Prostate gland (tissue), 2 donors: ENCODE data around the gene ABCC4. TPM values are rescaled to one million over a fixed set of nuclear protein-coding genes. Genes with fewer than 3 reads are reported as not detected.

Experiments
- DNase-seq: peaks from one replicate; pipeline ENCODE4 v3.0.0-alpha.2; 2019; ENCODE audit warnings: low spot score
- H3K27ac ChIP-seq, 2 donors: fragments of 200-600 bp; sonication (generic); 2 replicates each; pipeline ENCODE4 v1.5.1; 2017 to 2019
- H3K27me3 ChIP-seq: fragments of 200-600 bp; sonication (generic); replicated peaks from 2 replicates; pipeline ENCODE4 v1.5.1; 2019; ENCODE audit not compliant: insufficient read depth
- H3K36me3 ChIP-seq, 2 donors: fragments of 200-600 bp; sonication (generic); 1 replicate in 1 of 2; 2 replicates in 1 of 2; pipeline versions ENCODE4 v1.5.1 to v1.8.1; 2017 to 2019
- H3K4me1 ChIP-seq: fragments of 200-600 bp; sonication (generic); replicated peaks from 2 replicates; pipeline ENCODE4 v1.5.1; 2019
- H3K4me3 ChIP-seq, 2 donors: fragments of 200-600 bp; sonication (generic); 2 replicates each; pipeline ENCODE4 v1.5.1; 2017 to 2019
- H3K9me3 ChIP-seq: fragments of 200-600 bp; sonication (generic); 2 replicates; pipeline ENCODE4 v1.5.1; 2017
- CTCF ChIP-seq, 4 experiments: fragments of 200-600 bp in 2 of 4; fragments of 450-650 bp in 2 of 4; sonication (generic) in 2 of 4; IDR thresholded peaks; 1 replicate in 3 of 4; 2 replicates in 1 of 4; pipeline ENCODE4 v1.5.1; 2016 to 2019; ENCODE audit warnings: antibody characterized with exemption in 4 of 4, mild to moderate bottlenecking in 2 of 4, moderate library complexity in 2 of 4
- POLR2A ChIP-seq: fragments of 450-650 bp; IDR thresholded peaks from one replicate; pipeline ENCODE4 v1.6.1; 2016; ENCODE audit warnings: antibody characterized with exemption, mild to moderate bottlenecking
- POLR2AphosphoS5 ChIP-seq: sonication (generic); formaldehyde crosslinking; IDR thresholded peaks from one replicate; pipeline ENCODE4 v1.6.1; 2017; ENCODE audit warnings: antibody characterized with exemption
- WGBS: methylation state at CpG from one replicate; pipeline ENCODE4 v1.1.5; 2018; 5-methylcytosine and 5-hydroxymethylcytosine counted together
- intact Hi-C: fragments of 100-400 bp; cut with DNase I; formaldehyde crosslinking; loops from one replicate; pipeline ENCODE4 v1.14.2; 2022
- total RNA-seq, 2 donors: library from RNA; depleted of rRNA; stranded (reverse); fragments of >200 nt; gene quantifications; one replicate each; pipeline ENCODE4 v1.1.0, GENCODE V29; 2016

The ABCC4 gene
- total RNA-seq, 2 donors from 2014 or later = 33.3 to 48.4 TPM

GRCh38 chr13:95185851-95186250 is 115.4 kb downstream of the ABCC4 start:
- Histone ChIP-seq H3K27ac (no peak overlapping the region), H3K27me3 (no peaks in the 10 kb centered on the region), H3K4me1 (peaks cover 2% of the 10 kb centered on the region), H3K36me3 (no peaks in the 10 kb centered on the region), H3K9me3 (no peaks in the 10 kb centered on the region), H3K4me3 (no peak overlapping the region)
- TF ChIP-seq POLR2A (no peak), CTCF (IDR thresholded peaks at IDR 0.05) (no peak)
- WGBS = 87% methylated on average over 5 of the region's 5 CpGs
- intact Hi-C loops = no loop called here
- DNase-seq = no peak

GRCh38 chr13:95185311-95185710 is 115.9 kb downstream of the ABCC4 start:
- Histone ChIP-seq H3K27ac (no peak overlapping the region), H3K36me3 (no peaks in the 10 kb centered on the region), H3K4me3 (no peak overlapping the region), H3K27me3 (no peaks in the 10 kb centered on the region), H3K9me3 (no peaks in the 10 kb centered on the region), H3K4me1 (peaks cover 2% of the 10 kb centered on the region)
- 72% methylated on average over 3 of the region's 3 CpGs for WGBS
- DNase-seq = no peak
- TF ChIP-seq POLR2AphosphoS5 = no peak
- TF ChIP-seq POLR2A = no peak
- TF ChIP-seq CTCF (IDR thresholded peaks at IDR 0.05) = no peak
- intact Hi-C loops = no loop called here

GRCh38 chr13:95184317-95184716 is 116.9 kb downstream of the ABCC4 start:
- Histone ChIP-seq H3K4me1 (peaks cover 2% of the 10 kb centered on the region), H3K27ac (no peak overlapping the region), H3K4me3 (no peak overlapping the region), H3K36me3 (no peaks in the 10 kb centered on the region), H3K9me3 (no peaks in the 10 kb centered on the region), H3K27me3 (no peaks in the 10 kb centered on the region)
- no peak for DNase-seq
- TF ChIP-seq CTCF (IDR thresholded peaks at IDR 0.05) (no peak), POLR2AphosphoS5 (no peak), POLR2A (no peak)
- intact Hi-C loops = no loop called here

GRCh38 chr13:95182570-95183265 is 118.5 kb downstream of the ABCC4 start:
- Histone ChIP-seq H3K27me3 (no peaks in the 10 kb centered on the region), H3K4me3 (no peak overlapping the region), H3K36me3 (no peaks in the 10 kb centered on the region), H3K4me1 (peaks cover 2% of the 10 kb centered on the region), H3K27ac (no peak overlapping the region), H3K9me3 (no peaks in the 10 kb centered on the region)
- intact Hi-C loops = no loop called here
- TF ChIP-seq CTCF (IDR thresholded peaks at IDR 0.05) (no peak), POLR2AphosphoS5 (no peak), POLR2A (no peak)
- no peak for DNase-seq
- 73% methylated on average over 5 of the region's 5 CpGs for WGBS

GRCh38 chr13:95181586-95181985 is 119.7 kb downstream of the ABCC4 start:
- 97% methylated on average over 2 of the region's 2 CpGs for WGBS
- no peak overlapping the region for H3K27ac ChIP-seq

More at GRCh38 chr13:95181586-95181985, 119.7 kb downstream of the ABCC4 start:
- H3K36me3 ChIP-seq = no peaks in the 10 kb centered on the region
- no peak for TF ChIP-seq POLR2AphosphoS5
- no peak for TF ChIP-seq POLR2A
- TF ChIP-seq CTCF (IDR thresholded peaks at IDR 0.05) = no peak
- no peaks in the 10 kb centered on the region for H3K27me3 ChIP-seq
- intact Hi-C loops = no loop called here
- H3K4me3 ChIP-seq = no peak overlapping the region
- no peaks in the 10 kb centered on the region for H3K9me3 ChIP-seq
- no peak for DNase-seq
- peaks cover 2% of the 10 kb centered on the region for H3K4me1 ChIP-seq
